ENCODE results near the gene PC.

Gene PC

GRCh38 chr11:66910016-66910415 lies 48.2 kb downstream of the PC start:
- TF ChIP-seq, protein P1, sequence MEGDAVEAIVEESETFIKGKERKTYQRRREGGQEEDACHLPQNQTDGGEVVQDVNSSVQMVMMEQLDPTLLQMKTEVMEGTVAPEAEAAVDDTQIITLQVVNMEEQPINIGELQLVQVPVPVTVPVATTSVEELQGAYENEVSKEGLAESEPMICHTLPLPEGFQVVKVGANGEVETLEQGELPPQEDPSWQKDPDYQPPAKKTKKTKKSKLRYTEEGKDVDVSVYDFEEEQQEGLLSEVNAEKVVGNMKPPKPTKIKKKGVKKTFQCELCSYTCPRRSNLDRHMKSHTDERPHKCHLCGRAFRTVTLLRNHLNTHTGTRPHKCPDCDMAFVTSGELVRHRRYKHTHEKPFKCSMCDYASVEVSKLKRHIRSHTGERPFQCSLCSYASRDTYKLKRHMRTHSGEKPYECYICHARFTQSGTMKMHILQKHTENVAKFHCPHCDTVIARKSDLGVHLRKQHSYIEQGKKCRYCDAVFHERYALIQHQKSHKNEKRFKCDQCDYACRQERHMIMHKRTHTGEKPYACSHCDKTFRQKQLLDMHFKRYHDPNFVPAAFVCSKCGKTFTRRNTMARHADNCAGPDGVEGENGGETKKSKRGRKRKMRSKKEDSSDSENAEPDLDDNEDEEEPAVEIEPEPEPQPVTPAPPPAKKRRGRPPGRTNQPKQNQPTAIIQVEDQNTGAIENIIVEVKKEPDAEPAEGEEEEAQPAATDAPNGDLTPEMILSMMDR (IDR thresholded peaks at IDR 0.05; ENCODE audit: low read length), result no peak
- no peak for TF ChIP-seq EZH2 (optimal IDR thresholded peaks at IDR 0.05; ENCODE audit: low read depth, low read length)
- no peak for TF ChIP-seq EZH2phosphoT487 (IDR thresholded peaks at IDR 0.05; ENCODE audit: low read length)
- H2AFZ ChIP-seq (ENCODE audit: low read length), result no peak overlapping the region
- H3K27ac ChIP-seq (ENCODE audit: low read length), result no peak overlapping the region
- no peaks in the 10 kb centered on the region for H3K36me3 ChIP-seq (replicated peaks; ENCODE audit: insufficient read depth, low read length)
- no peaks in the 10 kb centered on the region for H3F3A ChIP-seq (ENCODE audit: insufficient read depth, low read length)
- H3K9me2 ChIP-seq (replicated peaks; ENCODE audit: insufficient read depth, low read length), result no peaks in the 10 kb centered on the region
- no peak overlapping the region for H3K4me3 ChIP-seq (ENCODE audit: low read length)
- no peaks in the 10 kb centered on the region for H3K4me1 ChIP-seq (ENCODE audit: low read length)
- no peaks in the 10 kb centered on the region for H4K20me1 ChIP-seq (ENCODE audit: insufficient read depth, low read length)
- H3K27me3 ChIP-seq (replicated peaks; ENCODE audit: insufficient read depth, low read length), result peaks cover 22% of the 10 kb centered on the region
- no peaks in the 10 kb centered on the region for H3K9me3 ChIP-seq (replicated peaks; ENCODE audit: insufficient read depth, low read length)
- no peak for DNase-seq
- no peak overlapping the region for H3K4me2 ChIP-seq (ENCODE audit: low read depth, low read length)
- H3K79me2 ChIP-seq (ENCODE audit: low read length), result no peaks in the 10 kb centered on the region
- no peak overlapping the region for H3K9ac ChIP-seq (ENCODE audit: low read length)

- H2AFZ ChIP-seq (ENCODE audit: low read length), result no peak overlapping the region
- H3K27ac ChIP-seq (ENCODE audit: low read length), result no peak overlapping the region
- no peak overlapping the region for H3K4me2 ChIP-seq (ENCODE audit: low read depth, low read length)
- no peaks in the 10 kb centered on the region for H3K9me3 ChIP-seq (replicated peaks; ENCODE audit: insufficient read depth, low read length)
- H4K20me1 ChIP-seq (ENCODE audit: insufficient read depth, low read length), result no peaks in the 10 kb centered on the region
- no peak overlapping the region for H3K4me3 ChIP-seq (ENCODE audit: low read length)
- H3K4me1 ChIP-seq (ENCODE audit: low read length), result peaks cover 5% of the 10 kb centered on the region
- no peak for TF ChIP-seq EZH2phosphoT487 (IDR thresholded peaks at IDR 0.05; ENCODE audit: low read length)
- TF ChIP-seq EZH2 (optimal IDR thresholded peaks at IDR 0.05; ENCODE audit: low read depth, low read length), result no peak
- TF ChIP-seq, protein P1 (IDR thresholded peaks at IDR 0.05; ENCODE audit: low read length), result no peak
- H3K27me3 ChIP-seq (replicated peaks; ENCODE audit: insufficient read depth, low read length), result peaks cover 22% of the 10 kb centered on the region
- H3K79me2 ChIP-seq (ENCODE audit: low read length), result no peaks in the 10 kb centered on the region
- H3K9me2 ChIP-seq (replicated peaks; ENCODE audit: insufficient read depth, low read length), result no peaks in the 10 kb centered on the region
- no peak for DNase-seq
- no peaks in the 10 kb centered on the region for H3F3A ChIP-seq (ENCODE audit: insufficient read depth, low read length)
- H3K36me3 ChIP-seq (replicated peaks; ENCODE audit: insufficient read depth, low read length), result no peaks in the 10 kb centered on the region
- no peak overlapping the region for H3K9ac ChIP-seq (ENCODE audit: low read length)
These were observed 49.0 kb downstream of the PC start for GRCh38 chr11:66909181-66909580.

GRCh38 chr11:66907751-66908630 lies 50.2 kb downstream of the PC start:
- Histone ChIP-seq H4K20me1 (ENCODE audit: insufficient read depth, low read length) (no peaks in the 10 kb centered on the region), H2AFZ (ENCODE audit: low read length) (no peak overlapping the region), H3K4me2 (ENCODE audit: low read depth, low read length) (no peak overlapping the region), H3K27me3 (replicated peaks; ENCODE audit: insufficient read depth, low read length) (peaks cover 22% of the 10 kb centered on the region), H3K79me2 (ENCODE audit: low read length) (no peaks in the 10 kb centered on the region), H3K9me2 (replicated peaks; ENCODE audit: insufficient read depth, low read length) (no peaks in the 10 kb centered on the region), H3K27ac (ENCODE audit: low read length) (no peak overlapping the region), H3F3A (ENCODE audit: insufficient read depth, low read length) (no peaks in the 10 kb centered on the region), H3K9me3 (replicated peaks; ENCODE audit: insufficient read depth, low read length) (no peaks in the 10 kb centered on the region), H3K4me3 (ENCODE audit: low read length) (no peak overlapping the region), H3K9ac (ENCODE audit: low read length) (no peak overlapping the region), H3K36me3 (replicated peaks; ENCODE audit: insufficient read depth, low read length) (no peaks in the 10 kb centered on the region), H3K4me1 (ENCODE audit: low read length) (peaks cover 5% of the 10 kb centered on the region)
- DNase-seq, result no peak
- TF ChIP-seq, protein P1 (IDR thresholded peaks at IDR 0.05; ENCODE audit: low read length), result no peak
- TF ChIP-seq EZH2phosphoT487 (IDR thresholded peaks at IDR 0.05; ENCODE audit: low read length) (no peak), EZH2 (optimal IDR thresholded peaks at IDR 0.05; ENCODE audit: low read depth, low read length) (no peak)

All from MM.1S (cell line).